H4 (cell line): Measurements from ENCODE around the gene SEPTIN2. TPM values are rescaled to one million over a fixed set of nuclear protein-coding genes. Genes with fewer than 3 reads are reported as not detected.
"Not testable (repeated sequence)": the region's sequence is repeated elsewhere in the genome, so short reads cannot be mapped to it uniquely, and the experiment has no call there.

Experiments used
- DNase-seq: peaks from one replicate; pipeline ENCODE4 v3.0.0-alpha.2; 2015; ENCODE audit warnings: low spot score
- total RNA-seq: library from RNA; depleted of rRNA; stranded (reverse); fragments of >200 nt; shearing (Covaris generic); gene quantifications from 2 replicates; pipeline ENCODE4 v1.2.3, GENCODE V29; 2014; rRNA removed

Gene SEPTIN2
- total RNA-seq, 1 experiment from 2014 or later: 279 TPM

- DNase-seq: no peak
Measured at GRCh38 chr2:241379481-241380480, 64.1 kb downstream of the SEPTIN2 start.

DNA sequence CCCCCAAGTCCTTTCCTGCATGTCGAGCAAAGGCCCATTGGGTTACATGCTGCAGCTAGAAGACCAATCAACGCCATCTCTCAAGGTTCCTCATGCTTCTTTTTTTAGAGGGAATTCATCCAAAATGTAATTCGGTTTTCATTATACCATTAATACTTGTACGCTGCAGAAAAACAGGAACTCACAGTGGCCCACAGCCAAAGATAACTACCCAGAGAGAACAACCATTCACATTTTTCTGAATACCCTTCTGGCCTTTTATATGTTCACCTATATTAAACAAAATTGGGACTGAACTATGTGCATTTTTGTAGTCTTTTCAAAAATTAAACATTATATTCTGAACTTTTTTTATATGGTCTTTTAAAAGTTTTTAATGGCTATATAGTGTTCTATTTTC lies 66.1 kb downstream of the SEPTIN2 start:
- DNase-seq: no peak

DNA sequence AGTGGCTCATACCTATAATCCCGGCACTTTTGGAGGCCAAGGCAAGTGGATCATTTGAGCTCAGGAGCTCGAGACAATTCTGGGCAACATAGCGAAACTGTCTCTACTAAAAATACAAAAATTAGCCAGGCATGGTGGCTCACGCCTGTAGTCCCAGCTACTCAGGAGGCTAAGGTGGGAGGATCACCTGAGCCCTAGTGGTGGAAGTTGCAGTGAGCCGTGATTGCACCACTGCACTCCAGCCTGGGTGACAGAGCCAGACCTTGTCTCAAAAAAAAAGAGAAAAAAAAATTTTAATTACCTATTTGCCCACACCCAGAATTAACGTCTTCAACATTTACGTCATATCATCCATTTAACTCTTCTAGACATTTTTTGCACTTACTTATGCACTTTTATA lies 69.7 kb downstream of the SEPTIN2 start:
- not testable (repeated sequence) for DNase-seq

DNA sequence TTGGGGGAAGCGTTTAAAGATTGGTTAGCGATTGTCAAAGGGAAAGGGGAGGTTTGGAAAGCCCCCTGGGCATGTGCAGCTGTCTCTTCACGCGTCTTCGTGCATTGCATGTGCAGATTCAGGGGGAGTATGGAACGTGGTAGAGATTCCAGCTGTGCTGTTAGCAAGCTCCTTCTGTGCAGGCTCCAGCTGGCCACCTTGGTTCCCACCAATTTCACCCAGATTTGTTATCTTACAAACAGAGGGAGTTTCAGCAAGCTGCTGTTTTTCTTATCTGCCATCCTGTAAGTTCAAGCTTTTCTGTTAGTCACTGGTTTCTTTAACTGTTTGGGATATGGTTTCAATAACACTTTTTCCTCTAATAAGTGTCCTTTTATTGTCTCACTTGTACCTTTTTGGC lies 70.8 kb downstream of the SEPTIN2 start:
- DNase-seq: no peak

DNA sequence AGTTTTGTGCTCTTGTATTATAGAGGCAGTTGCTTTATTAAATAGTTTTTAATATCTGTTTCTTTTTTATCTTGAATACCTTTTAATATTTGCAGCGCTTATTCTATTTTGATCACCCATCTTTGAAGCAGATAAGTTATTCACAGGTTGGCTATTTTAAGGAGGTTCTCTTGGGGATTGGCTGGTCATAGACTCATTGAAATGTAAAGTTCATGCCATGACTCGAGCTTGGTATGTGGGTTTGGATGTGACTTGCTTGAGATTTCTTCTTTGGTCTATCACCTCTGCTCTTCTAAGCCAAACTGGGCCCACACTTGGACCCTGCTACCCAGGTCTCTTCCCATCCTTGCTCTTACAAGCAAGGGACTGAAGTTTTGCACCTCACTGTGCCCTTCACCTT lies 74.0 kb downstream of the SEPTIN2 start:
- DNase-seq: no peak

DNA sequence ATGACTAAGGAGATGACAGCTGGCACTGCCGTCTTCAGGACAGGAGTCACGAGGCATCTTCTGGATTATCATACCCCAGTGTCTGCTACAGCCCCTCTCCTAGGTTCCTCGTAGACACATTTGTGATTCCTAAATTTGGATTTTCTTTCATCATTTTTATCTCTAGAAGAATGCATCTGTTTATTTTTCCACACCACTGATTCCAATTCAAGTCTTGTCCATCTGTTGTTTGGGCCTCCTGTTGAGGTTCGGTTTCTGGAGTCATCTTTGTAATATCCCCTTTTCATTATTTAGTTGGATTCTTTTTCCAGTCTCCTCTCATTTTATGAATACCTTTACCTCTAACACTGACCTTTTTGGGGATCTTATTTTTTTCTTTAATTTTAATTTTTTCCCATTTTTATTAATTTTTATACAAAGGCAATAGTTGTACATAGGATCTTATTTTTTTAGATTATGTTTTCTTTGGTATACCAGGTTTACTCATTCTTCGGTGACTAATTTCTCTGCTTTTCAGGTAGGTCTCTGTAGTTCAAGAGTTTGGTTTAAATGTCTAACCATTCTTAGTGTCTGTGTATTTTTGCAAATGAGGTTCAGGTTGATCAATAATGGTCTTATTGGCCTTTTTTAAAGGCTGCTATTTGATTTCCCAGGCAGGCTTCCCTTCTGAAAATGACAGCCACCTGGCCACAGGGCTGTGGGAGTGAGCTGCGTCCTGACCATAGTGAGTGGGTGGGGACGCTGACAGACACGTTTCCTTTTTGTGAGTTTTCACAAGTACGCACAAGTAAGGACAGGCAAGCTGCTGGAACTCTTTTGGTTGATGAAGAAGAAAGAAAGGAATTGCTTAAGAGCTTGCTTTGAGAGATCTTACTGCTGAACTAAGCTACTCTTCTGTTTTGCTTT lies 74.8 kb downstream of the SEPTIN2 start:
- no peak for DNase-seq

DNA sequence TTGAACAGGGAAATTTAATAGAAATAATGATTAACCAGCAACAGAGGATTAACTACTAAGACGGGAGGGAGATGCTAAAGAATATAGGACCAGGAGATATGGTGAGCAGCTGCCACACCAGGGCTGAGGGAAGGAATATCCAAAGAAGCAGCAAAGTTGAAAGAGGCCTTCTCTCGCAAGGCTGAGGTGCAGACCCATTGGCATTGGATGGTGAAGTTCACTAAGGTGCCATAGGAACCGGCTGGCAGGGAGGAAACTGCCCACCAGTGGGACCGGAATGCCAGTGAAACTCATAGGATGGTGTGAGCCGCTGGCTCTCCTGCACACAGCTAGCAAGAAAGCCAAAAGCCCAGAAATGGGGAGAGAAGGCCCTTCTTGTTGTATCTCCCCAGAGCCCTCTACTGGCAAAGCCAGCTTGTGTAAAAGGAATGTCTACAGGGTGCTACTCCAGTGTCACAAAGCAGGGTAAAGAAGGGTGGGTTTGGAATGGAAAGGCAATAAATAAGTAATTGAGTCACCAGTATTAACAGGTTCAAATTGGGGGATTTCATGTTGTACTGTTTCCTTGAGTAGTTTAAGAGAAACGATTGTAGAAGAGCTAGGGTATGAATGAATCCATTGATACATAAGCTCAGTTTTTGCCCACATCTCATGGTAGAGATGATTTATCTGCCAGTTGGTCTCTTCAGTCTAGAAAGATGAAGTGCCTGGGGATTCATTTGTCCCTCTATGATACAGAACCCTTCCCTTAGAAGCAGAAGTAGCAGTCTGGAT lies 76.4 kb downstream of the SEPTIN2 start:
- no peak for DNase-seq

- DNase-seq: not testable (repeated sequence)
Measured at GRCh38 chr2:241392753-241393152, 77.0 kb downstream of the SEPTIN2 start.

DNA sequence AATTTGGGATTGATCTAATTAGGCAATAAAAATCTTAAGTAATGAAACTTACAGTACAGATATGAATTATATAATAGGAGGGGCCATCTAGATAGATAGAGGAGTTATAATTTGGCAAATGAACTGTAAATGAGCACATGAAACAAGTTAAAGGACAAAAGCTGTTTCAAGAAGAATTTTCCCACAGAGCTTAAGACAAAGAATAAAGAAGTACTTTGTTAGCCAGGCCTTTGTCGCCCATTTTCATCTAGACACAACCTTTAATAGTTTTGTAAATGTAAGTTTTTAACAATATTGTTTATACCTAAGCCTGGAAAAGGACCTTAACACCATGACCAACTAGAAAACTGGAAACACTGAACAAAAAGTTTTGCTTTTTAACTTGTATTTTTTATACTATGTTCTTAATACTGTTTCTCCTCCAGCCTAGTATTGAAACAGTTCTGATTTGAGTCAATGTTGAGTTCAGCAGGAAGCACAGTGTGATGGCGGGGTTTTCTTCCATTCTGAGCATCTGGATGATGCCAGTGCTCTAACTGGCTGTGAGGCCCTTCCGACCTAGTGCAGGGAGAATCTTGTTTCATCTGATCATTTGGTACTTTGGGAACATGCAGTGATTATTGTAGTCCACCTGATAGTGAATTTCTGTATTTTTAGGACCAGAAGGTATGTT lies 77.9 kb downstream of the SEPTIN2 start:
- DNase-seq: no peak

DNA sequence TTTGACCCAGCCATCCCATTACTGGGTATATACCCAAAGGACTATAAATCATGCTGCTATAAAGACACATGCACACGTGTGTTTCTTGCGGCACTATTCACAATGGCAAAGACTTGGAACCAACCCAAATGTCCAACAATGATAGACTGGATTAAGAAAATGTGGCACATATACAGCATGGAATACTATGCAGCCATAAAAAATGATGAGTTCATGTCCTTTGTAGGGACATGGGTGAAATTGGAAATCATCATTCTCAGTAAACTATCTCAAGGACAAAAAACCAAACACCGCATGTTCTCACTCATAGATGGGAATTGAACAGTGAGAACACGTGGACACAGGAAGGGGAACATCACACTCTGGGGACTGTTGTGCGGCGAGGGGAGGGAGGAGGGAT lies 81.1 kb downstream of the SEPTIN2 start:
- DNase-seq: not testable (repeated sequence)

DNA sequence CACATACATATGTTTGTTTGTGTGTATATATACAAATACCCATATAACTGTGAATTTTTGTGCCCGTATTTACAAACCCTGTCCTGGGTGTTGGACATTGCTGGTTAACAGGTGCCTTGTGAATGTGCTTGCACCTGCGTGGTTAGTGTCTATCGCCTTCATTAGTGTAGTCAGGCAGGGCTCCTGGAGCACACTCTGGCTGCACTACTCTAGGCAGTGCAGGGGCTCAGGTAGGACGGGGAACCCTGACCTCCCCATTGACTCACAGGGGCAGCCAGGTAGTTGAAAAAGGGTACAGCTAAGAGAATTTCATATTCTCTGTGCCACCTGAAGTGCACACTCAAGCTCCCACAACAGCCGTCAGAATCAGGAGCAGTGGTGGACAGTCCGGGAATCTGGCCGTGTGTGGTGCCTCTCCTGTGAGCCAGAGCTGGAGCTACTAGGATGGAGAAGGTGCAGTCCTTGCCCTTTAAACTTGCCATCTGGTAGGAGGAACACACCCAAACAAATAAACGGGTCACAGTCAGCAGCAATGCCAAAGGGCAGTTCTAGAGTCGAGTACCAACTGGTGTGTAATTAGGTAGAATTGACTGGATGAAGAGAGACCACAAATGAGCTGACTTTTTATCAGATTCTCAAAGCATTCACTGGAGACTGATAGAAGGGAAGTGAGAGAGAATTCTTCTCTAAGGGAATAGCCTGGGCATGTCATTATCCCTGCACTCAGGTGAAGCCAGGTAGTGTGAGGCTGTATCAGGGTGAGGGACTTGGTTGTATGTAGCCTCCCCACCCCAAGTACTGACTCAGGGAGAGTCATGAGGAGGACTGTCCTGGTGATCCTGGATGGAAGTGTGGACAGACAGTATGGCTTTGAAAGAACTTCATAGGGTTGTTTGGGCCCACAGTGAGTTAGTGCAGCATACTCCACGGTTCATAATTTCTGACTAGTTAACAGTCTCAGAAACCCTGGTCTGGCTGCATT lies 84.5 kb downstream of the SEPTIN2 start:
- DNase-seq: no peak

Other genes with a start within 250 kb of the SEPTIN2 start
- gene MTERF4, start 213.6 kb upstream of the SEPTIN2 start, total RNA-seq: 36.8 and 37.6 TPM in 2 replicates
- gene PASK, start 166.5 kb upstream of the SEPTIN2 start, total RNA-seq: 3.3 and 15.5 TPM in 2 replicates
- 60.3 and 103 TPM in 2 replicates for gene PPP1R7, start 165.5 kb upstream of the SEPTIN2 start, total RNA-seq
- 0.43 and 0.91 TPM in 2 replicates for gene ANO7, start 127.2 kb upstream of the SEPTIN2 start, total RNA-seq
- gene HDLBP, start 253 bp upstream of the SEPTIN2 start, total RNA-seq: 324 and 350 TPM in 2 replicates
- gene FARP2, start 40.4 kb downstream of the SEPTIN2 start, total RNA-seq: 23.6 and 29.4 TPM in 2 replicates
- gene STK25, start 192.7 kb downstream of the SEPTIN2 start, total RNA-seq: 117 and 153 TPM in 2 replicates
- gene BOK, start 242.8 kb downstream of the SEPTIN2 start, total RNA-seq: 1.2 and 2.3 TPM in 2 replicates